ENCODE data around the gene PLA2G10. TPM values are rescaled to one million over a fixed set of nuclear protein-coding genes. Genes with fewer than 3 reads are reported as not detected.
"Not testable (repeated sequence)": the region's sequence is repeated elsewhere in the genome, so short reads cannot be mapped to it uniquely, and the experiment has no call there.

The PLA2G10 gene
- total RNA-seq, 1 donor from 2014 or later: not detected

- ATAC-seq: no peak
Measured at GRCh38 chr16:14658063-14658462, 36.0 kb downstream of the PLA2G10 start.

- no peak for ATAC-seq
Measured at GRCh38 chr16:14652726-14653125, 41.4 kb downstream of the PLA2G10 start.

- ATAC-seq: peak; percentile 93
Measured at GRCh38 chr16:14650629-14651028, 43.5 kb downstream of the PLA2G10 start.

- ATAC-seq: no peak
Measured at GRCh38 chr16:14649816-14650215, 44.3 kb downstream of the PLA2G10 start.

- no peak for ATAC-seq
Measured at GRCh38 chr16:14641926-14642325, 52.2 kb downstream of the PLA2G10 start.

GRCh38 chr16:14641206-14641605 lies 52.9 kb downstream of the PLA2G10 start:
- no peak for ATAC-seq

GRCh38 chr16:14640538-14640937 lies 53.6 kb downstream of the PLA2G10 start:
- ATAC-seq: peak; percentile 92

- not testable (repeated sequence) for ATAC-seq
Measured at GRCh38 chr16:14636951-14637240, 57.2 kb downstream of the PLA2G10 start.

GRCh38 chr16:14636179-14636950 lies 57.7 kb downstream of the PLA2G10 start:
- ATAC-seq: not testable (repeated sequence)

- no peak for ATAC-seq
Measured at GRCh38 chr16:14635395-14636165, 58.5 kb downstream of the PLA2G10 start.

- no peak for ATAC-seq
Measured at GRCh38 chr16:14634389-14634725, 59.8 kb downstream of the PLA2G10 start.

GRCh38 chr16:14632693-14633569 lies 61.2 kb downstream of the PLA2G10 start, which contains the start of gene BFAR:
Gene BFAR (plus strand): TSS chr16:14632951. CDS start chr16:14644347, 11,396 bp downstream.
- ATAC-seq: peak; percentile 85

- ATAC-seq: not testable (repeated sequence)
Measured at GRCh38 chr16:14630620-14631330, 63.3 kb downstream of the PLA2G10 start.

GRCh38 chr16:14629919-14630619 lies 64.0 kb downstream of the PLA2G10 start, which contains the start of gene PARN:
Gene PARN (minus strand): TSS chr16:14630260. CDS start chr16:14630125, 135 bp downstream.
- ATAC-seq: peak; percentile 91

- ATAC-seq: no peak
Measured at GRCh38 chr16:14629612-14629918, 64.5 kb downstream of the PLA2G10 start.

- no peak for ATAC-seq
Measured at GRCh38 chr16:14628806-14629611, 65.1 kb downstream of the PLA2G10 start.

- no peak for ATAC-seq
Measured at GRCh38 chr16:14627078-14627477, 67.0 kb downstream of the PLA2G10 start.

Data from esophagus mucosa (tissue), 1 donor.